Activated naive CD4-positive, alpha-beta T cell (primary cell): ENCODE measurements around the gene BANF2.

Experiments used
- DNase-seq, 4 experiments: peaks; one replicate each; lab custom pipeline; 2025; lab: John Stamatoyannopoulos, UW

Gene BANF2

GRCh38 chr20:17735959-17736621, 36.3 kb downstream of the BANF2 start:
- DNase-seq, result no peak

GRCh38 chr20:17738154-17738553, 38.4 kb downstream of the BANF2 start:
- DNase-seq, result no peak

- no peak for DNase-seq
These were observed 41.5 kb downstream of the BANF2 start for GRCh38 chr20:17741220-17741619.

- no peak for DNase-seq
These were observed 43.0 kb downstream of the BANF2 start for GRCh38 chr20:17742731-17743130.

GRCh38 chr20:17743677-17744076, 43.9 kb downstream of the BANF2 start:
- DNase-seq, result no peak

- no peak for DNase-seq
These were observed 47.7 kb downstream of the BANF2 start for GRCh38 chr20:17747431-17747846.

GRCh38 chr20:17748279-17748678, 48.5 kb downstream of the BANF2 start:
- no peak for DNase-seq

GRCh38 chr20:17749626-17749977, 49.8 kb downstream of the BANF2 start:
- no peak for DNase-seq

- DNase-seq, result no peak
These were observed 50.4 kb downstream of the BANF2 start for GRCh38 chr20:17749978-17750721.

- DNase-seq, result no peak
These were observed 50.9 kb downstream of the BANF2 start for GRCh38 chr20:17750722-17751045.

GRCh38 chr20:17751640-17752039, 51.9 kb downstream of the BANF2 start:
- no peak for DNase-seq

GRCh38 chr20:17752459-17752858, 52.7 kb downstream of the BANF2 start:
- no peak for DNase-seq

- no peak for DNase-seq
These were observed 53.8 kb downstream of the BANF2 start for GRCh38 chr20:17753516-17753915.

GRCh38 chr20:17756529-17756928, 56.8 kb downstream of the BANF2 start:
- no peak for DNase-seq

- DNase-seq, result no peak
These were observed 57.7 kb downstream of the BANF2 start for GRCh38 chr20:17757496-17757895.

- no peak for DNase-seq
These were observed 58.2 kb downstream of the BANF2 start for GRCh38 chr20:17758010-17758409.

GRCh38 chr20:17758512-17758911, 58.7 kb downstream of the BANF2 start:
- no peak for DNase-seq

- DNase-seq, result no peak
These were observed 59.7 kb downstream of the BANF2 start for GRCh38 chr20:17759449-17759848.

GRCh38 chr20:17761604-17762003, 61.8 kb downstream of the BANF2 start:
- no peak for DNase-seq

- no peak for DNase-seq
These were observed 62.6 kb downstream of the BANF2 start for GRCh38 chr20:17762243-17762872.

- no peak for DNase-seq
These were observed 63.2 kb downstream of the BANF2 start for GRCh38 chr20:17762873-17763557.

GRCh38 chr20:17765017-17765416, 65.3 kb downstream of the BANF2 start:
- no peak for DNase-seq

GRCh38 chr20:17765584-17765983, 65.8 kb downstream of the BANF2 start:
- no peak for DNase-seq
